Loucy (cell line): ENCODE data around the gene THAP4.

Source experiments
- H2AFZ ChIP-seq: fragments of 200-600 bp; sonication (generic); 2 replicates; pipeline ENCODE4 v1.6.0; 2016; ENCODE audit warnings: antibody characterized with exemption, mild to moderate bottlenecking, low read length, moderate library complexity
- H3F3A ChIP-seq: fragments of 200-600 bp; 2 replicates; pipeline ENCODE4 v1.6.0; 2016; ENCODE audit warnings: antibody characterized with exemption, low read depth, mild to moderate bottlenecking
- H3K27me3 ChIP-seq: fragments of 200-600 bp; sonication (generic); 2 replicates; pipeline ENCODE4 v1.6.1; 2014; ENCODE audit warnings: low read length, mild to moderate bottlenecking; ENCODE audit not compliant: insufficient read depth, poor library complexity, severe bottlenecking
- H3K36me3 ChIP-seq: fragments of 200-600 bp; sonication (generic); 2 replicates; pipeline ENCODE4 v1.6.1; 2016; ENCODE audit warnings: low read length; ENCODE audit not compliant: insufficient read depth
- H3K4me1 ChIP-seq: fragments of 200-600 bp; sonication (generic); 2 replicates; pipeline ENCODE4 v1.5.1; 2014; ENCODE audit warnings: low read length, mild to moderate bottlenecking; ENCODE audit not compliant: insufficient read depth, poor library complexity, severe bottlenecking
- H3K4me2 ChIP-seq: fragments of 200-600 bp; sonication (generic); 2 replicates; pipeline ENCODE4 v1.6.0; 2014; ENCODE audit warnings: antibody characterized with exemption, low read length, low read depth, mild to moderate bottlenecking; ENCODE audit not compliant: poor library complexity, severe bottlenecking
- H3K4me3 ChIP-seq: fragments of 200-600 bp; sonication (generic); 2 replicates; pipeline ENCODE4 v1.5.1; 2014; ENCODE audit warnings: low read length, mild to moderate bottlenecking, mixed read lengths; ENCODE audit not compliant: poor library complexity, severe bottlenecking
- H3K79me2 ChIP-seq: fragments of 200-600 bp; sonication (generic); 2 replicates; pipeline ENCODE4 v1.6.1; 2014; ENCODE audit warnings: low read length; ENCODE audit not compliant: insufficient read depth
- H3K9ac ChIP-seq: fragments of 200-600 bp; sonication (generic); 2 replicates; pipeline ENCODE4 v1.6.0; 2014; ENCODE audit warnings: mild to moderate bottlenecking, low read depth, low read length, moderate library complexity; ENCODE audit not compliant: poor library complexity, severe bottlenecking
- H3K9me2 ChIP-seq: fragments of 200-600 bp; sonication (generic); replicated peaks from 2 replicates; pipeline ENCODE4 v1.6.1; 2016; ENCODE audit warnings: low read depth, low read length, mixed read lengths
- H3K9me3 ChIP-seq: fragments of 200-600 bp; sonication (generic); 2 replicates; pipeline ENCODE4 v1.6.1; 2014; ENCODE audit warnings: mild to moderate bottlenecking, antibody characterized with exemption, low read length, low read depth; ENCODE audit not compliant: insufficient read depth
- H4K20me1 ChIP-seq: fragments of 200-600 bp; sonication (generic); 2 replicates; pipeline ENCODE4 v1.6.0; 2014; ENCODE audit warnings: antibody characterized with exemption, low read length, mild to moderate bottlenecking; ENCODE audit not compliant: insufficient read depth, poor library complexity, severe bottlenecking
- CTCF ChIP-seq: fragments of 200-600 bp; sonication (generic); conservative IDR thresholded peaks from 2 replicates; pipeline ENCODE4 v1.5.1; 2014; ENCODE audit warnings: mild to moderate bottlenecking, antibody characterized with exemption, low read length
- EZH2phosphoT487 ChIP-seq: fragments of 200-600 bp; IDR thresholded peaks from 2 replicates; pipeline ENCODE4 v1.6.1; 2018; ENCODE audit warnings: antibody characterized with exemption, mild to moderate bottlenecking, moderate library complexity, borderline replicate concordance

Gene THAP4

GRCh38 chr2:241648453-241648852 is 11.5 kb upstream of the THAP4 start:
- Histone ChIP-seq H3K79me2 (peaks cover 70% of the 10 kb centered on the region), H3K9ac (no peak overlapping the region), H2AFZ (no peak overlapping the region), H3K4me2 (no peak overlapping the region), H3F3A (no peaks in the 10 kb centered on the region), H3K36me3 (peaks cover 25% of the 10 kb centered on the region; the same call in 1 of the 2 replicates), H3K9me3 (no peaks in the 10 kb centered on the region), H3K9me2 (no peaks in the 10 kb centered on the region), H4K20me1 (peaks cover 44% of the 10 kb centered on the region), H3K27me3 (no peaks in the 10 kb centered on the region), H3K4me3 (no peak overlapping the region), H3K4me1 (no peaks in the 10 kb centered on the region)
- TF ChIP-seq CTCF (no peak), EZH2phosphoT487 (no peak)

- H3K9me3 ChIP-seq, result no peaks in the 10 kb centered on the region
- H3K79me2 ChIP-seq, result peaks cover 93% of the 10 kb centered on the region
- no peak overlapping the region for H3K9ac ChIP-seq
Measured at GRCh38 chr2:241645915-241646645, 9.1 kb upstream of the THAP4 start.

GRCh38 chr2:241645056-241645914 is 8.3 kb upstream of the THAP4 start:
- Histone ChIP-seq H4K20me1 (peaks cover 53% of the 10 kb centered on the region), H3K4me2 (no peak overlapping the region), H3K9me3 (no peaks in the 10 kb centered on the region), H3K4me3 (no peak overlapping the region), H3K4me1 (peaks cover 6% of the 10 kb centered on the region), H3K9me2 (no peaks in the 10 kb centered on the region), H3K27me3 (no peaks in the 10 kb centered on the region), H2AFZ (no peak overlapping the region), H3K79me2 (peaks cover 93% of the 10 kb centered on the region), H3F3A (no peaks in the 10 kb centered on the region), H3K36me3 (no peaks in the 10 kb centered on the region; the same call in 1 of the 2 replicates), H3K9ac (no peak overlapping the region)
- TF ChIP-seq CTCF (no peak), EZH2phosphoT487 (no peak)

More at GRCh38 chr2:241645915-241646645, 9.1 kb upstream of the THAP4 start:
- H4K20me1 ChIP-seq, result peaks cover 55% of the 10 kb centered on the region
- no peaks in the 10 kb centered on the region for H3K27me3 ChIP-seq
- H3K36me3 ChIP-seq, result peaks cover 2% of the 10 kb centered on the region; the same call in 1 of the 2 replicates
- H3K9me2 ChIP-seq, result no peaks in the 10 kb centered on the region
- H3K4me3 ChIP-seq, result no peak overlapping the region
- TF ChIP-seq EZH2phosphoT487 (no peak), CTCF (no peak)
- peaks cover 6% of the 10 kb centered on the region for H3K4me1 ChIP-seq
- H3F3A ChIP-seq, result no peaks in the 10 kb centered on the region
- H3K4me2 ChIP-seq, result no peak overlapping the region
- no peak overlapping the region for H2AFZ ChIP-seq
